ENCODE measurements around the gene LRMDA. TPM values are rescaled to one million over a fixed set of nuclear protein-coding genes. Genes with fewer than 3 reads are reported as not detected.

Gene LRMDA
- total and polyA plus RNA-seq, 10 of the 15 experiments (the other 5 are each of a cell fraction or from before 2014, with no cell fraction given) = 0.07 to 0.54 (median 0.29) TPM; not detected in 4

DNA sequence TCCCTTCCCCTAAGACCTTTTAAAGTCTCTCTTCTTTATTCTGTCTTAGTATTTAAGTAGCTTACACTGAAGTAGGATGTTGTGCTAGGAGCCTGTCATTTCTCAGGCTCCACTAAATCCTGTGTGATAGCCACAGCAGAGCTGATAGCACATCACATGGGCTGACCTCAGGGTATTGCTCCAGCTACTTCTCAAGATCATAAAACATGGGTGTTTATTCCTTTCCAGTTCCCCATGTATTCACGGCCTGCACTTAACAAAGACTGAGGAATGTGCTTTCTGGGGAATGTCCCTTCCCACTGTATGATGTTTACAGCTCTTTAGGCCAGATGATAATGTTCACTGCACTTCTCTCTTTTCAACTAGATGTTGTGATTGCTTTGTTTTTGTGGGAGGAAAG is 1119.4 kb downstream of the LRMDA start:
- SMC1A ChIA-PET (ENCODE audit: uncharacterized antibody, unreplicated experiment) = interaction anchor here (0.7 to 0.8 kb wide), 2 partner anchors 457 to 525 kb away, joined by 3 to 4 read pairs; no protein-coding TSS in a partner anchor
- DNase-seq (ENCODE audit: low read depth, low spot score) (no peak), FAIRE-seq (no peak), ATAC-seq (no peak)
- Histone ChIP-seq H3K9me3 (replicated peaks; ENCODE audit: control insufficient read depth, insufficient read depth, low read length) (no peaks in the 10 kb centered on the region), H3K36me3 (ENCODE audit: control insufficient read depth in 2 of 2, insufficient read depth in 2 of 2, low read length in 1 of 2) (no peaks in the 10 kb centered on the region), H3K4me2 (ENCODE audit: control insufficient read depth, insufficient read depth) (no peak overlapping the region), H3K79me2 (ENCODE audit: control insufficient read depth, insufficient read depth, low read length) (no peaks in the 10 kb centered on the region), H3K27me3 (replicated peaks in 1 of 2; ENCODE audit: control insufficient read depth in 2 of 2, insufficient read depth in 2 of 2, low read length in 1 of 2) (no peaks in the 10 kb centered on the region), H3K27ac (ENCODE audit: control insufficient read depth, insufficient read depth) (no peak overlapping the region), H3K4me1 (ENCODE audit: control insufficient read depth, insufficient read depth, low read length) (no peaks in the 10 kb centered on the region), H3K4me3 (no peak overlapping the region), H4K20me1 (ENCODE audit: control insufficient read depth, insufficient read depth) (no peaks in the 10 kb centered on the region), H2AFZ (ENCODE audit: control insufficient read depth, low read depth, low read length) (no peak overlapping the region), H3K9ac (ENCODE audit: control insufficient read depth, insufficient read depth, low read length) (no peak overlapping the region)
- BruUV-seq (replicated peaks) = no TSS peak
- CTCF ChIA-PET = interaction anchor here (1.3 kb wide), 1 partner anchor 439 kb away, joined by 3 read pairs; no protein-coding TSS in a partner anchor
- intact Hi-C loops (cut with micrococcal nuclease; ENCODE audit: unreplicated experiment) (loop anchor here (2.0 kb wide), 1 partner anchor 434 kb away; no protein-coding TSS in a partner anchor), in situ Hi-C loops (cut with MboI) (no loop called here)
- RAD21 ChIA-PET (ENCODE audit: unreplicated experiment) = interaction anchor here (0.9 kb wide), 1 partner anchor 74 kb away, joined by 5 read pairs; no protein-coding TSS in a partner anchor
- WGBS (ENCODE audit: insufficient coverage, insufficient replicate concordance, low lambda C conversion rate, missing lambda C conversion rate) = 5% methylated on average over 1 of the region's 1 CpG
- POLR2A ChIA-PET = no interaction called here
- TF ChIP-seq EGR1 (IDR thresholded peaks at IDR 0.05; ENCODE audit: borderline replicate concordance in 1 of 2, low read depth in 2 of 2, low read length in 2 of 2) (no peak), HCFC1 (IDR thresholded peaks at IDR 0.05; ENCODE audit: low read length) (no peak)
- TF ChIP-seq, protein P1, sequence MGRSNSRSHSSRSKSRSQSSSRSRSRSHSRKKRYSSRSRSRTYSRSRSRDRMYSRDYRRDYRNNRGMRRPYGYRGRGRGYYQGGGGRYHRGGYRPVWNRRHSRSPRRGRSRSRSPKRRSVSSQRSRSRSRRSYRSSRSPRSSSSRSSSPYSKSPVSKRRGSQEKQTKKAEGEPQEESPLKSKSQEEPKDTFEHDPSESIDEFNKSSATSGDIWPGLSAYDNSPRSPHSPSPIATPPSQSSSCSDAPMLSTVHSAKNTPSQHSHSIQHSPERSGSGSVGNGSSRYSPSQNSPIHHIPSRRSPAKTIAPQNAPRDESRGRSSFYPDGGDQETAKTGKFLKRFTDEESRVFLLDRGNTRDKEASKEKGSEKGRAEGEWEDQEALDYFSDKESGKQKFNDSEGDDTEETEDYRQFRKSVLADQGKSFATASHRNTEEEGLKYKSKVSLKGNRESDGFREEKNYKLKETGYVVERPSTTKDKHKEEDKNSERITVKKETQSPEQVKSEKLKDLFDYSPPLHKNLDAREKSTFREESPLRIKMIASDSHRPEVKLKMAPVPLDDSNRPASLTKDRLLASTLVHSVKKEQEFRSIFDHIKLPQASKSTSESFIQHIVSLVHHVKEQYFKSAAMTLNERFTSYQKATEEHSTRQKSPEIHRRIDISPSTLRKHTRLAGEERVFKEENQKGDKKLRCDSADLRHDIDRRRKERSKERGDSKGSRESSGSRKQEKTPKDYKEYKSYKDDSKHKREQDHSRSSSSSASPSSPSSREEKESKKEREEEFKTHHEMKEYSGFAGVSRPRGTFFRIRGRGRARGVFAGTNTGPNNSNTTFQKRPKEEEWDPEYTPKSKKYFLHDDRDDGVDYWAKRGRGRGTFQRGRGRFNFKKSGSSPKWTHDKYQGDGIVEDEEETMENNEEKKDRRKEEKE (IDR thresholded peaks at IDR 0.05) = no peak
- TF ChIP-seq, protein P2, sequence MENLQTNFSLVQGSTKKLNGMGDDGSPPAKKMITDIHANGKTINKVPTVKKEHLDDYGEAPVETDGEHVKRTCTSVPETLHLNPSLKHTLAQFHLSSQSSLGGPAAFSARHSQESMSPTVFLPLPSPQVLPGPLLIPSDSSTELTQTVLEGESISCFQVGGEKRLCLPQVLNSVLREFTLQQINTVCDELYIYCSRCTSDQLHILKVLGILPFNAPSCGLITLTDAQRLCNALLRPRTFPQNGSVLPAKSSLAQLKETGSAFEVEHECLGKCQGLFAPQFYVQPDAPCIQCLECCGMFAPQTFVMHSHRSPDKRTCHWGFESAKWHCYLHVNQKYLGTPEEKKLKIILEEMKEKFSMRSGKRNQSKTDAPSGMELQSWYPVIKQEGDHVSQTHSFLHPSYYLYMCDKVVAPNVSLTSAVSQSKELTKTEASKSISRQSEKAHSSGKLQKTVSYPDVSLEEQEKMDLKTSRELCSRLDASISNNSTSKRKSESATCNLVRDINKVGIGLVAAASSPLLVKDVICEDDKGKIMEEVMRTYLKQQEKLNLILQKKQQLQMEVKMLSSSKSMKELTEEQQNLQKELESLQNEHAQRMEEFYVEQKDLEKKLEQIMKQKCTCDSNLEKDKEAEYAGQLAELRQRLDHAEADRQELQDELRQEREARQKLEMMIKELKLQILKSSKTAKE (IDR thresholded peaks at IDR 0.05; ENCODE audit: low read depth, poor library complexity, severe bottlenecking) = no peak

Data from GM12878 (cell line).